GM21360 (cell line): ENCODE measurements around the gene SNU13.
"Not testable (repeated sequence)": the region's sequence is repeated elsewhere in the genome, so short reads cannot be mapped to it uniquely, and the experiment has no call there.

Experiments
- ATAC-seq: cut with Tn5 transposase; IDR thresholded peaks from one replicate; pipeline ENCODE4 v1.9.1; 2021; ENCODE audit warnings: mild to moderate bottlenecking, moderate library complexity; ENCODE audit not compliant: unreplicated experiment

The SNU13 gene

DNA sequence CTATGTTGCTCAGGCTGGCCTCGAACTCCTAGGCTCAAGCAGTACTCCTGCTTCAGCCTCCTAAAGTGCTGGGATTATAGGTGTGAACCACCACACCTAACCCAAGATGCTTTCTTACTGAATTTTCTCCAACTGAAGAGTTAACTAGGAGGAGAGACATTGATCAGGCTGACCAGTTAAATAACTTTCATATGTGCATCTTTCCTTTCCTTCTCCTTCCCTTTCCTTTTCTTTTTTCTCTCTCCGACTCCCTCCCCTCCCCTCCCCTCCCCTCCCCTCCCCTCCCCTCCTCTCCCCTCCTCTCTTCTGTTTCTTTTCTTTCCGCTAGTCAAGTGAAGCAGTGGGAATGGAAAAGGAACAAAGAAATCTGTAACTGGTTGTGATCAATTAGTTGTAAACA lies 40.9 kb downstream of the SNU13 start:
- ATAC-seq = no peak

DNA sequence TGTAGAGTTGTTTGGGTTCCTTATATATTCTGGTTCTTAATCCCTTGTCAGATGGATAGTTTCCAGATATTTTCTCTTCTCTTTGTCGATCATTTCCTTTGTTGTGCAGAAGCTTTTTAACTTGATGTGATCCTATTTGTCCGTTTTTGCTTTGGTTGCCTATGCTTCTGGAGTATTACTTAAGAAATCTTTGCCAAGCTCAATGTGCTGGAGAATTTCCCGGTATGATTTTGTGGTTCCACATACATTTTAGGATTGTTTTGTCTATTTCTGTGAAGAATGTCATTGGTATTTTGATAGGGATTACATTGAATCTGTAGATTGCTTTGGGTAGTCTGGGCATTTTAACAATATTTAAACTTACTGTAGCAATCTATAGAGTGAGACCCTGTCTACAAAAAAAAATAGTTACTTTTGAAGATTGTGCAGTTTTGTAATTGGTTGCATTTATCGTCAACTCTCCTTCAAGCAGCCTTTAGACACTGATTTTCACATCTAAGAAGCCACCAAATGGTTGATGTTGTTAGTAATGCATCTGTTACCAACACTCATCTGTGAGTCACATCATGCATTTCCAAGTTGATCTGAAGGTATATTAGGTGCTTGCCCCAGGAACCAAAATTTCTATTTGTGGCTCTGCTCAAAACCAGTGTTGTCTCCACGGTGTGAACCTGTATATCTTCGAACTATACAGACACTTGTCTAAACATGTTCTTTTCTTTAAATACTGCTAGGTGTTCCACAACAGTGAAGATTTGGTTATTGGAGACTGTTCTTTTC lies 46.1 kb downstream of the SNU13 start:
- no peak for ATAC-seq

GRCh38 chr22:41641854-41642253 lies 46.8 kb downstream of the SNU13 start:
- no peak for ATAC-seq

DNA sequence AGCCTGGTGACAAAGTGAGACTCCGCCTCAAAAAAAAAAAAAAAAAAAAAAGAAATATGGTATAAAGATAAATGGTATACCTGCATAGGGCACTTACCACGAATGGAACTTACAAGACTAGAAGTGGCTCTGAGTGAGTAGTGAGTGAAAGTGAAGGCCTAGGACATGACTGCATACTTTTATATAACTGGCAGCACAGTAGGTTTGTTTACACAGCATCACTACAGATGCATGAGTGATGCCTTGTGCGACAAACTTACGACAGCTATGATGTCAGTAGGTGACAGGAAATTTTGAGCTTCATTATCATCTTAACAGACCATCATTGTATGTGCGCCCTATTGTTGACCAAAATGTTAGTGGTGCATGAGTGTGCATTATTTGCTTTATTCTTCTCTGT lies 49.9 kb downstream of the SNU13 start:
- no peak for ATAC-seq

DNA sequence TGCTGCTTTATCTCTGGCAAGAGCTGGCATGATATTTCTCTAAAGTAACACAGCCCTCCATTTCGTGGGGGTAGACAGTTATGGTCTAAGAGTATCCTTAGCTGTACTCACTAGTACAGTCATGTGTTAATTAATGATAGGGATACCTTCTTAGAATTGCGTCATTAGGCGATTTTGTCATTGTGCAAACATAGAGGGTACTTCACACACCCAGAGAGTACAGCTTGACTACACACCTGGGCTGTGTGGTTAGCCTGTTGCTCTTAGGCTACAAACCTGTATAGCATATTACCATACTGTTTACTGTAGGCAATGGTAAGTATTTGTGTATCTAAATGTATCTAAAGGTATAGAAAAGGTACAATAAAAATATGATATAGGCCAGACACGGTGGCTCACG lies 50.5 kb downstream of the SNU13 start:
- ATAC-seq = no peak

GRCh38 chr22:41637623-41638022 lies 51.0 kb downstream of the SNU13 start:
- not testable (repeated sequence) for ATAC-seq

GRCh38 chr22:41636467-41636866 lies 52.2 kb downstream of the SNU13 start:
- no peak for ATAC-seq

- not testable (repeated sequence) for ATAC-seq
Observed at GRCh38 chr22:41634610-41635009, 54.1 kb downstream of the SNU13 start.

DNA sequence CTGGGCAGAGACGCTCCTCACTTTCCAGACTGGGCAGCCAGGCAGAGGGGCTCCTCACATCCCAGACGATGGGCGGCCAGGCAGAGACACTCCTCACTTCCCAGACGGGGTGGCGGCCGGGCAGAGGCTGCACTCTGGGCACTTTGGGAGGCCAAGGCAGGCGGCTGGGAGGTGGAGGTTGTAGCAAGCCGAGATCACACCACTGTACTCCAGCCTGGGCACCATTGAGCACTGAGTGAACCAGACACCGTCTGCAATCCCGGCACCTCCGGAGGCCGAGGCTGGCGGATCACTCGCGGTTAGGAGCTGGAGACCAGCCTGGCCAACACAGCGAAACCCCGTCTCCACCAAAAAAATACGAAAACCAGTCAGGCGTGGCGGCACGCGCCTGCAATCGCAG lies 57.1 kb downstream of the SNU13 start:
- ATAC-seq = not testable (repeated sequence)

DNA sequence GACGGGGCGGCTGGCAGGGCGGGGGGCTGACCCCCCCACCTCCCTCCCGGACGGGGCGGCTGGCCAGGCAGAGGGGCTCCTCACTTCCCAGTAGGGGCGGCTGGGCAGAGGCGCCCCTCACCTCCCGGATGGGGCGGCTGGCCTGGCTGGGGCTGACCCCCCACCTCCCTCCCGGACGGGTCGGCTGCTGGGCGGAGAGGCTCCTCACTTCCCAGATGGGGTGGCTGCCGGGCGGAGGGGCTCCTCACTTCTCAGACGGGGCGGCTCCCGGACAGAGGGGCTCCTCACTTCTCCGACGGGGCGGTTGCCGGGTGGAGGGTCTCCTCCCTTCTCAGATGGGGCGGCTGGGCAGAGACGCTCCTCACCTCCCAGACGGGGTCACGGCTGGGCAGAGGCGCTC lies 57.6 kb downstream of the SNU13 start:
- not testable (repeated sequence) for ATAC-seq

GRCh38 chr22:41625577-41625976 lies 63.1 kb downstream of the SNU13 start:
- ATAC-seq = no peak
